ENCODE measurements around the gene PCID2.
A peak's percentile ranks its signal among the peaks of the same experiment; 100 is the strongest.
"Not testable (repeated sequence)": the region's sequence is repeated elsewhere in the genome, so short reads cannot be mapped to it uniquely, and the experiment has no call there.

Gene PCID2

GRCh38 chr13:113162783-113163685 is 45.4 kb downstream of the PCID2 start:
- Histone ChIP-seq H3K9ac (ENCODE audit: low read length) (no peak overlapping the region), H3K27ac (ENCODE audit: low read length) (no peak overlapping the region), H3K9me3 (ENCODE audit: insufficient read depth, low read length) (no peaks in the 10 kb centered on the region), H4K20me1 (ENCODE audit: insufficient read depth, low read length) (no peaks in the 10 kb centered on the region; the same call in 1 of the 2 replicates), H3K4me2 (ENCODE audit: low read length) (peak overlapping the region; percentile 26), H3K79me2 (ENCODE audit: low read length) (no peaks in the 10 kb centered on the region), H3K27me3 (ENCODE audit: low read depth, low read length) (peaks cover 6% of the 10 kb centered on the region; the same call in 1 of the 2 replicates), H3K36me3 (replicated peaks; ENCODE audit: low read depth, low read length) (no peaks in the 10 kb centered on the region), H3K4me3 (ENCODE audit: low read length) (no peak overlapping the region), H3K4me1 (ENCODE audit: low read length) (peaks cover 10% of the 10 kb centered on the region), H2AFZ (ENCODE audit: low read depth, low read length) (no peak overlapping the region)
- no peak for TF ChIP-seq EZH2phosphoT487 (IDR thresholded peaks at IDR 0.05; ENCODE audit: low read depth)
- TF ChIP-seq CTCF (IDR thresholded peaks at IDR 0.05; ENCODE audit: low read depth, low read length) = no peak

GRCh38 chr13:113161975-113162374 is 46.5 kb downstream of the PCID2 start:
- peaks cover 10% of the 10 kb centered on the region for H3K27me3 ChIP-seq (ENCODE audit: low read depth, low read length)
- not testable (repeated sequence) for H2AFZ ChIP-seq (ENCODE audit: low read depth, low read length)

GRCh38 chr13:113161433-113161832 is 47.0 kb downstream of the PCID2 start:
- no peak overlapping the region for H3K9ac ChIP-seq (ENCODE audit: low read length)
- H3K4me1 ChIP-seq (ENCODE audit: low read length) = peaks cover 10% of the 10 kb centered on the region
- H3K27me3 ChIP-seq (ENCODE audit: low read depth, low read length) = peaks cover 12% of the 10 kb centered on the region
- H3K9me3 ChIP-seq (ENCODE audit: insufficient read depth, low read length) = 0 out of 2 replicates have a peak, but pooled peaks cover 1% of the 10 kb centered on the region
- no peak overlapping the region for H3K4me3 ChIP-seq (ENCODE audit: low read length)
- no peaks in the 10 kb centered on the region for H3K36me3 ChIP-seq (replicated peaks; ENCODE audit: low read depth, low read length)
- no peak for TF ChIP-seq EZH2phosphoT487 (IDR thresholded peaks at IDR 0.05; ENCODE audit: low read depth)
- no peak for TF ChIP-seq CTCF (IDR thresholded peaks at IDR 0.05; ENCODE audit: low read depth, low read length)
- H3K79me2 ChIP-seq (ENCODE audit: low read length) = no peaks in the 10 kb centered on the region
- H3K27ac ChIP-seq (ENCODE audit: low read length) = no peak overlapping the region
- peak overlapping the region; percentile 8; the same call in 1 of the 2 replicates for H3K4me2 ChIP-seq (ENCODE audit: low read length)
- no peak overlapping the region for H2AFZ ChIP-seq (ENCODE audit: low read depth, low read length)
- H4K20me1 ChIP-seq (ENCODE audit: insufficient read depth, low read length) = no peaks in the 10 kb centered on the region; the same call in 1 of the 2 replicates

More at GRCh38 chr13:113161975-113162374, 46.5 kb downstream of the PCID2 start:
- H3K9ac ChIP-seq (ENCODE audit: low read length); H3K27ac ChIP-seq (ENCODE audit: low read length); H4K20me1 ChIP-seq (ENCODE audit: insufficient read depth, low read length); H3K4me3 ChIP-seq (ENCODE audit: low read length); H3K79me2 ChIP-seq (ENCODE audit: low read length); H3K36me3 ChIP-seq (replicated peaks; ENCODE audit: low read depth, low read length); H3K4me2 ChIP-seq (ENCODE audit: low read length); H3K9me3 ChIP-seq (ENCODE audit: insufficient read depth, low read length): not testable (repeated sequence)
- H3K4me1 ChIP-seq (ENCODE audit: low read length) = peaks cover 10% of the 10 kb centered on the region

- Histone ChIP-seq H3K27ac (ENCODE audit: low read length) (no peak overlapping the region), H3K9me3 (ENCODE audit: insufficient read depth, low read length) (0 out of 2 replicates have a peak, but pooled peaks cover 5% of the 10 kb centered on the region), H3K79me2 (ENCODE audit: low read length) (no peaks in the 10 kb centered on the region), H4K20me1 (ENCODE audit: insufficient read depth, low read length) (no peaks in the 10 kb centered on the region), H3K4me3 (ENCODE audit: low read length) (no peak overlapping the region), H3K4me2 (ENCODE audit: low read length) (peak overlapping the region; percentile 8; the same call in 1 of the 2 replicates), H3K27me3 (ENCODE audit: low read depth, low read length) (peaks cover 15% of the 10 kb centered on the region), H3K4me1 (ENCODE audit: low read length) (peaks cover 10% of the 10 kb centered on the region), H3K9ac (ENCODE audit: low read length) (no peak overlapping the region), H3K36me3 (replicated peaks; ENCODE audit: low read depth, low read length) (no peaks in the 10 kb centered on the region), H2AFZ (ENCODE audit: low read depth, low read length) (no peak overlapping the region)
- no peak for TF ChIP-seq EZH2phosphoT487 (IDR thresholded peaks at IDR 0.05; ENCODE audit: low read depth)
- no peak for TF ChIP-seq CTCF (IDR thresholded peaks at IDR 0.05; ENCODE audit: low read depth, low read length)
Measured at GRCh38 chr13:113160983-113161382, 47.5 kb downstream of the PCID2 start.
